ENCODE data around the gene OR2S2. TPM values are rescaled to one million over a fixed set of nuclear protein-coding genes. Genes with fewer than 3 reads are reported as not detected.
A peak's percentile ranks its signal among the peaks of the same experiment; 100 is the strongest.

OR2S2 gene
- polyA plus RNA-seq, 2 donors: not detected

- Histone ChIP-seq H3K27me3 (ENCODE audit: control insufficient read depth in 1 of 2, insufficient read depth in 2 of 2, low read length in 2 of 2) (peaks cover 0 to 2% of the 10 kb centered on the region in 2 donors), H3K4me1 (ENCODE audit: control insufficient read depth in 2 of 2, insufficient read depth in 2 of 2, low read length in 1 of 2) (no peaks in the 10 kb centered on the region), H3K9me3 (ENCODE audit: control insufficient read depth in 2 of 2, insufficient read depth in 1 of 2, low read depth in 1 of 2, low read length in 1 of 2) (no peaks in the 10 kb centered on the region), H3K4me3 (ENCODE audit: low read depth in 1 of 2, low read length in 2 of 2) (no peak overlapping the region), H3K36me3 (ENCODE audit: control insufficient read depth in 2 of 2, insufficient read depth in 2 of 2, low read length in 1 of 2) (no peaks in the 10 kb centered on the region), H3K27ac (ENCODE audit: low read depth in 2 of 2, low read length in 1 of 2) (no peak overlapping the region)
- WGBS, 2 donors: 72 to 89% methylated on average over 4 of the region's 4 CpGs
These were observed 8.5 kb upstream of the OR2S2 start for GRCh38 chr9:35966433-35966832.

DNA sequence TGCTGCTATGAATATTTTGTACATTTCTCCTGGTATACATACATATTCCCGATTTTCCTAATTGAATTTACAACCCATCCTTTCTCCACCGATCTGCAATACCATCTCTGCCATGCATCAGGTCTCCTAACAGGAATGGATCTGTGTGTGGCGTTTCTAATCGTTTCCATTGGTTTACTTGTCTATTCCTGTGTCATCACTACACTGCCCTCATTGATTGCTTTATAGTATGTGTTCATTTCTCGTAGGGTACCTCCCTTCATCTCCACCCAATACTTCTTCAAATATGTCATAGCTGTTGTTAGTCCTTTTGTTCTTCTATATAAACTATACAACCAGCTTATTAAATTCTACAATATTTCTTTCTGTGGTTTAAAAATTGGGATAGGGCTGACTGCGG lies 7.1 kb upstream of the OR2S2 start:
- 75 to 84% methylated on average over 6 of the region's 6 CpGs for WGBS, 2 donors
- no peak overlapping the region for H3K27ac ChIP-seq (ENCODE audit: low read depth in 2 of 2, low read length in 1 of 2)
- no peak overlapping the region for H3K4me3 ChIP-seq (ENCODE audit: low read depth in 1 of 2, low read length in 2 of 2)
- H3K9me3 ChIP-seq (ENCODE audit: control insufficient read depth in 2 of 2, insufficient read depth in 1 of 2, low read depth in 1 of 2, low read length in 1 of 2): no peaks in the 10 kb centered on the region
- H3K36me3 ChIP-seq (ENCODE audit: control insufficient read depth in 2 of 2, insufficient read depth in 2 of 2, low read length in 1 of 2): no peaks in the 10 kb centered on the region
- peaks cover 0 to 2% of the 10 kb centered on the region in 2 donors for H3K27me3 ChIP-seq (ENCODE audit: control insufficient read depth in 1 of 2, insufficient read depth in 2 of 2, low read length in 2 of 2)
- no peaks in the 10 kb centered on the region for H3K4me1 ChIP-seq (ENCODE audit: control insufficient read depth in 2 of 2, insufficient read depth in 2 of 2, low read length in 1 of 2)

DNA sequence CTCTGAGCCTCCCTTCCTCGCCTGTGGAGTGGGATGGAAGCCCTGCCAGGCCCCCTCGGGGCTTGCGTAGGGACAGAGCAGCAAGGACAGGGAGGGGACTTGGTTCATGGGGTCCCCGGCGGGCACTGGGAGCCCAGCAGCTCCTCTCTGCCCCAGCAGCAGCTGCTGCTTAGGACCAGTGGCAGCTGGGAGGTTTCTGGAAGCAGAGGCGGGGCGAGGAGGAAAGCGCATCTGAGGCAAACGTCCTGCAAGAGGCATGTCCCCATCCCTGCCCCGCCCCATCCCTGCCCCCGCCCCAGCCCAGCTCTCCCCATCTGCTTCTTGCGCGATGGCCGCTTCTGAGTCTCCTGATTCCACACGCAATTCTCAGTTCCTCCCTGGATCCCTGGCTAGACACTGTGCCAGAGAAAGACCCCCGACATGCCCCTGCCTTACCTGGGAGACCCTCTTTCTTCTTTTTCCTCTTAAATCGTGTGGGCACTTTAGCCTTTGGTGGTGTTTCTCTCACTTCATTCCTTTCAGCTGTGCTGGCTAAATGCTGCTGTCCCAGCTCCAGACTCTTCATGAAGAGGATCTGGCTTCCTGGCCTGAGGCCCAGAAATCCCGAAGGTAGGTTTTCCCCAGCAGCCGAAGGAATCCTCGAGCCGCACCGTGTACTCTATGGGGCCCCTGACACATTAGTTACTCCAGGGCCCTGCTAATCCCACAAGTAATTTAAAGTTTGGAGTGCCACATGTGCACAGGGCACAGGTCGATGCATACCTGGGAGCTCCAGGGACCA lies 4.4 kb upstream of the OR2S2 start:
- 56 to 62% methylated on average over 23 of the region's 23 CpGs for WGBS, 2 donors
- Histone ChIP-seq H3K36me3 (ENCODE audit: control insufficient read depth in 2 of 2, insufficient read depth in 2 of 2, low read length in 1 of 2) (no peaks in the 10 kb centered on the region), H3K27ac (ENCODE audit: low read depth in 2 of 2, low read length in 1 of 2) (no peak overlapping the region), H3K4me3 (ENCODE audit: low read depth in 1 of 2, low read length in 2 of 2) (no peak overlapping the region), H3K27me3 (ENCODE audit: control insufficient read depth in 1 of 2, insufficient read depth in 2 of 2, low read length in 2 of 2) (peaks cover 0 to 2% of the 10 kb centered on the region in 2 donors), H3K4me1 (ENCODE audit: control insufficient read depth in 2 of 2, insufficient read depth in 2 of 2, low read length in 1 of 2) (no peaks in the 10 kb centered on the region), H3K9me3 (ENCODE audit: control insufficient read depth in 2 of 2, insufficient read depth in 1 of 2, low read depth in 1 of 2, low read length in 1 of 2) (no peaks in the 10 kb centered on the region)

GRCh38 chr9:35960039-35960655 lies 2.2 kb upstream of the OR2S2 start:
- no peaks in the 10 kb centered on the region for H3K4me1 ChIP-seq (ENCODE audit: control insufficient read depth in 2 of 2, insufficient read depth in 2 of 2, low read length in 1 of 2)
- H3K27ac ChIP-seq (ENCODE audit: low read depth in 2 of 2, low read length in 1 of 2): no peak overlapping the region
- no peaks in the 10 kb centered on the region for H3K9me3 ChIP-seq (ENCODE audit: control insufficient read depth in 2 of 2, insufficient read depth in 1 of 2, low read depth in 1 of 2, low read length in 1 of 2)
- no peaks in the 10 kb centered on the region for H3K36me3 ChIP-seq (ENCODE audit: control insufficient read depth in 2 of 2, insufficient read depth in 2 of 2, low read length in 1 of 2)
- H3K27me3 ChIP-seq (ENCODE audit: control insufficient read depth in 1 of 2, insufficient read depth in 2 of 2, low read length in 2 of 2): peaks cover 0 to 2% of the 10 kb centered on the region in 2 donors
- WGBS, 2 donors: 77 to 81% methylated on average over 3 of the region's 3 CpGs
- no peak overlapping the region for H3K4me3 ChIP-seq (ENCODE audit: low read depth in 1 of 2, low read length in 2 of 2)

- H3K4me3 ChIP-seq (ENCODE audit: low read depth in 1 of 2, low read length in 2 of 2): no peak overlapping the region
- no peaks in the 10 kb centered on the region for H3K9me3 ChIP-seq (ENCODE audit: control insufficient read depth in 2 of 2, insufficient read depth in 1 of 2, low read depth in 1 of 2, low read length in 1 of 2)
- H3K4me1 ChIP-seq (ENCODE audit: control insufficient read depth in 2 of 2, insufficient read depth in 2 of 2, low read length in 1 of 2): no peaks in the 10 kb centered on the region
- H3K27ac ChIP-seq (ENCODE audit: low read depth in 2 of 2, low read length in 1 of 2): no peak overlapping the region
- no peaks in the 10 kb centered on the region for H3K36me3 ChIP-seq (ENCODE audit: control insufficient read depth in 2 of 2, insufficient read depth in 2 of 2, low read length in 1 of 2)
- 73 to 81% methylated on average over 5 of the region's 5 CpGs for WGBS, 2 donors
- H3K27me3 ChIP-seq (ENCODE audit: control insufficient read depth in 1 of 2, insufficient read depth in 2 of 2, low read length in 2 of 2): peaks cover 0 to 2% of the 10 kb centered on the region in 2 donors
These were observed 1.3 kb downstream of the OR2S2 start for GRCh38 chr9:35956651-35957050.

DNA sequence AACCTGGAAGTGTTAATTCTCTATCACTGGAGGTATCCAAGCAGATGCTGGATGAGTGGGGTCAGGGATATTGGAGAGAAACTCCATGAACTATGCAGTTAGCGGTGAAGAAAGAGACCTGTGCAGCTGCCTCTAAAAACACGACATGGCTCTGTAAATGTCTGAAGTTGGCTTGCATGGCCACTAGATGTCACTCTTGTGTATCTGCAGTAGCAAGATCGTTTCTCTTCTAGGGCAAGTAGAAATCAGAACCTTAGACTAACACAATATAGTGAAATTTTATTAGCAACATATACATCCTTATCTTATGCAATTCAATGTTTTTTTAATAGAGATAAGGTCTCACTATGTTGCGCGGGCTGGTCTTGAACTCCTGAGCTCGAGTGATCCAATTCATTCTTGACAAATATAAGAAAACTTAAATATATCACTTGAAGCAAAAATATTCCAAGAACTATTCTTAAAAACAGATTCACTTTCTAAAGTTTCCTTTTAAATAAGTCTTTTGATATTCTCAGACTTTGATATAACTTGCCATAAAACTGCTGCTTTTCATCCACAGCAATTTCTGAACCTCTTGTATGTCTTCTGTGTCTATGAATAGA lies 2.9 kb downstream of the OR2S2 start:
- Histone ChIP-seq H3K9me3 (ENCODE audit: control insufficient read depth in 2 of 2, insufficient read depth in 1 of 2, low read depth in 1 of 2, low read length in 1 of 2) (no peaks in the 10 kb centered on the region), H3K4me3 (ENCODE audit: low read depth in 1 of 2, low read length in 2 of 2) (no peak overlapping the region), H3K36me3 (ENCODE audit: control insufficient read depth in 2 of 2, insufficient read depth in 2 of 2, low read length in 1 of 2) (no peaks in the 10 kb centered on the region), H3K27ac (ENCODE audit: low read depth in 2 of 2, low read length in 1 of 2) (no peak overlapping the region), H3K4me1 (ENCODE audit: control insufficient read depth in 2 of 2, insufficient read depth in 2 of 2, low read length in 1 of 2) (no peaks in the 10 kb centered on the region), H3K27me3 (ENCODE audit: control insufficient read depth in 1 of 2, insufficient read depth in 2 of 2, low read length in 2 of 2) (peaks cover 0 to 2% of the 10 kb centered on the region in 2 donors)
- WGBS, 2 donors: 10 to 12% methylated on average over 6 of the region's 6 CpGs

DNA sequence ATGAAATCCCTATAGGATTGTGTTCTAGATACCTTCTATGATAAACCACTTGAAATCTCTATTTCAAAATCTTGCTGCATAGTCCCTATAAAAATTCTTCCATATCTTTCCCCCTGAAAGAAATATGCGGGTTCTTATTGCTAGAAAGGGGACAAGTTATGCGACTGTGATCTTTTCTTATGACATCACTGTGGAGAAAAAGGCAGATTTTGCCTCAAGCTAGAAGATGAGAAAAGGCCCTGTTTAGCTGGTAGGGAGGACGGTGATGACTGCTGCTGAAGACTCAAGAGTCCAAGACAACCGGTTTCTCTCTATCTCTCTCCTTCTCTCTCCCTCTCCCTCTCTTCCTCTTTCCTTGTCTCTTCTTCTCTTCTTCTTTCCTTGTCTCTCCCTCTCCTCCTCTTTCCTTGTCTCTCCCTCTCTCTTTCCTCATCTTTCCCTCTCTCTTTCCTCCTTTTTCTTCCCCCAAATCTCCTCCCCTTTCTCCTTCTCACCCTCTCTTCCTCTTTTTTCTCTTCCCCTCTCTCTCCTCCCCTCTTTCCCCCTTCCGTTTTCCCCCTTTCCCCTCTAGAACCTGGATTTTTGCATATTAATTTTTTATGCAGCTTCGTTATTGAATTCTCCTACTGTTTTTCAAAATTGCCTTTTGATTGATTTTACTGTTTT lies 5.3 kb downstream of the OR2S2 start:
- no peaks in the 10 kb centered on the region for H3K4me1 ChIP-seq (ENCODE audit: control insufficient read depth in 2 of 2, insufficient read depth in 2 of 2, low read length in 1 of 2)
- no peak overlapping the region for H3K4me3 ChIP-seq (ENCODE audit: low read depth in 1 of 2, low read length in 2 of 2)
- H3K36me3 ChIP-seq (ENCODE audit: control insufficient read depth in 2 of 2, insufficient read depth in 2 of 2, low read length in 1 of 2): no peaks in the 10 kb centered on the region
- peaks cover 0 to 2% of the 10 kb centered on the region in 2 donors for H3K27me3 ChIP-seq (ENCODE audit: control insufficient read depth in 1 of 2, insufficient read depth in 2 of 2, low read length in 2 of 2)
- no peaks in the 10 kb centered on the region for H3K9me3 ChIP-seq (ENCODE audit: control insufficient read depth in 2 of 2, insufficient read depth in 1 of 2, low read depth in 1 of 2, low read length in 1 of 2)
- H3K27ac ChIP-seq (ENCODE audit: low read depth in 2 of 2, low read length in 1 of 2): no peak overlapping the region
- WGBS, 2 donors: 68 to 72% methylated on average over 6 of the region's 6 CpGs

- no peaks in the 10 kb centered on the region for H3K9me3 ChIP-seq (ENCODE audit: control insufficient read depth in 2 of 2, insufficient read depth in 1 of 2, low read depth in 1 of 2, low read length in 1 of 2)
- 48 to 55% methylated on average over 6 of the region's 6 CpGs for WGBS, 2 donors
- H3K4me1 ChIP-seq (ENCODE audit: control insufficient read depth in 2 of 2, insufficient read depth in 2 of 2, low read length in 1 of 2): no peaks in the 10 kb centered on the region
- H3K27ac ChIP-seq (ENCODE audit: low read depth in 2 of 2, low read length in 1 of 2): no peak overlapping the region
- no peak overlapping the region for H3K4me3 ChIP-seq (ENCODE audit: low read depth in 1 of 2, low read length in 2 of 2)
- peaks cover 0 to 2% of the 10 kb centered on the region in 2 donors for H3K27me3 ChIP-seq (ENCODE audit: control insufficient read depth in 1 of 2, insufficient read depth in 2 of 2, low read length in 2 of 2)
- H3K36me3 ChIP-seq (ENCODE audit: control insufficient read depth in 2 of 2, insufficient read depth in 2 of 2, low read length in 1 of 2): no peaks in the 10 kb centered on the region
These were observed 6.2 kb downstream of the OR2S2 start for GRCh38 chr9:35951736-35952135.

- Histone ChIP-seq H3K27ac (ENCODE audit: low read depth in 2 of 2, low read length in 1 of 2) (peak overlapping the region in 1 of 2 donors; percentile 9), H3K9me3 (ENCODE audit: control insufficient read depth in 2 of 2, insufficient read depth in 1 of 2, low read depth in 1 of 2, low read length in 1 of 2) (no peaks in the 10 kb centered on the region), H3K36me3 (ENCODE audit: control insufficient read depth in 2 of 2, insufficient read depth in 2 of 2, low read length in 1 of 2) (no peaks in the 10 kb centered on the region), H3K4me3 (ENCODE audit: low read depth in 1 of 2, low read length in 2 of 2) (no peak overlapping the region), H3K27me3 (ENCODE audit: control insufficient read depth in 1 of 2, insufficient read depth in 2 of 2, low read length in 2 of 2) (peaks cover 0 to 2% of the 10 kb centered on the region in 2 donors), H3K4me1 (ENCODE audit: control insufficient read depth in 2 of 2, insufficient read depth in 2 of 2, low read length in 1 of 2) (no peaks in the 10 kb centered on the region)
- 44 to 48% methylated on average over 2 of the region's 2 CpGs for WGBS, 2 donors
These were observed 9.0 kb downstream of the OR2S2 start for GRCh38 chr9:35948901-35949318.
